Liver (tissue), 9 donors: ENCODE data around the gene PLXDC1. TPM values are rescaled to one million over a fixed set of nuclear protein-coding genes. Genes with fewer than 3 reads are reported as not detected.

Experiments
- DNase-seq: peaks from one replicate; pipeline ENCODE4 v3.0.0-alpha.2; 2017; ENCODE audit warnings: low spot score
- H3K27ac ChIP-seq, 2 donors: one replicate each; pipeline ENCODE4 v1.7.0; 2013; ENCODE audit warnings: inconsistent platforms in 2 of 2, low read length in 2 of 2, control low read depth in 1 of 2, low read depth in 1 of 2, mild to moderate bottlenecking in 1 of 2
- H3K27me3 ChIP-seq, 4 donors: one replicate each; pipeline versions ENCODE4 v1.6.1 to v1.7.0; 2013; ENCODE audit warnings: low read length in 3 of 4, inconsistent platforms in 1 of 4, mild to moderate bottlenecking in 1 of 4, moderate library complexity in 1 of 4; ENCODE audit not compliant: control insufficient read depth in 4 of 4, insufficient read depth in 4 of 4
- H3K36me3 ChIP-seq, 4 donors: one replicate each; pipeline versions ENCODE4 v1.6.1 to v1.7.0; 2013; ENCODE audit warnings: low read length in 3 of 4, mild to moderate bottlenecking in 3 of 4, low read depth in 1 of 4, moderate library complexity in 1 of 4; ENCODE audit not compliant: control insufficient read depth in 4 of 4, insufficient read depth in 3 of 4
- H3K4me1 ChIP-seq, 4 donors: one replicate each; pipeline versions ENCODE4 v1.6.1 to v1.7.0; 2013; ENCODE audit warnings: low read length in 3 of 4, mild to moderate bottlenecking in 3 of 4, moderate library complexity in 1 of 4; ENCODE audit not compliant: control insufficient read depth in 4 of 4, insufficient read depth in 4 of 4
- H3K4me3 ChIP-seq, 3 donors: one replicate each; pipeline versions ENCODE4 v1.6.1 to v1.7.0; 2013; ENCODE audit warnings: low read length in 3 of 3, control low read depth in 1 of 3, low read depth in 1 of 3, mild to moderate bottlenecking in 1 of 3
- H3K9ac ChIP-seq, 2 donors: one replicate each; pipeline ENCODE4 v1.7.0; 2013; ENCODE audit warnings: low read length in 2 of 2, mild to moderate bottlenecking in 2 of 2, moderate library complexity in 2 of 2, control low read depth in 1 of 2, low read depth in 1 of 2
- H3K9me3 ChIP-seq, 4 donors: one replicate each; pipeline versions ENCODE4 v1.6.1 to v1.7.0; 2013; ENCODE audit warnings: low read length in 3 of 4; ENCODE audit not compliant: control insufficient read depth in 4 of 4
- ATF3 ChIP-seq: IDR thresholded peaks from 2 replicates; pipeline ENCODE4 v1.6.1; 2016; ENCODE audit warnings: antibody characterized with exemption
- CTCF ChIP-seq: fragments of 150-350 bp; IDR thresholded peaks from 2 replicates; pipeline ENCODE4 v1.5.1; 2017; ENCODE audit warnings: improper control_type of control experiment, low read depth, low read length; ENCODE audit not compliant: missing input control
- EGR1 ChIP-seq, 2 donors: IDR thresholded peaks; 2 replicates each; pipeline ENCODE4 v1.6.1; 2016 to 2018; ENCODE audit warnings: antibody characterized with exemption in 2 of 2, low read depth in 2 of 2
- FOXA1 ChIP-seq: IDR thresholded peaks from 2 replicates; pipeline ENCODE4 v1.6.1; 2016; ENCODE audit warnings: antibody characterized with exemption
- FOXA2 ChIP-seq: IDR thresholded peaks from 2 replicates; pipeline ENCODE4 v1.6.1; 2016; ENCODE audit warnings: antibody characterized with exemption
- GABPA ChIP-seq, 2 donors: IDR thresholded peaks in 1 of 2; conservative IDR thresholded peaks in 1 of 2; 2 replicates each; pipeline ENCODE4 v1.6.1; 2016; ENCODE audit warnings: antibody characterized with exemption in 2 of 2, mild to moderate bottlenecking in 1 of 2, moderate library complexity in 1 of 2
- HNF4A ChIP-seq, 2 donors: conservative IDR thresholded peaks; 2 replicates each; pipeline ENCODE4 v1.6.1; 2016; ENCODE audit warnings: antibody characterized with exemption in 2 of 2, mild to moderate bottlenecking in 2 of 2
- HNF4G ChIP-seq: IDR thresholded peaks from 2 replicates; pipeline ENCODE4 v1.6.1; 2016; ENCODE audit warnings: antibody characterized with exemption
- JUND ChIP-seq, 2 donors: IDR thresholded peaks; 2 replicates each; pipeline ENCODE4 v1.6.1; 2016; ENCODE audit warnings: antibody characterized with exemption in 2 of 2
- MAX ChIP-seq: IDR thresholded peaks from 2 replicates; pipeline ENCODE4 v1.6.1; 2016; ENCODE audit warnings: antibody characterized with exemption
- NR2F2 ChIP-seq: IDR thresholded peaks from 2 replicates; pipeline ENCODE4 v1.6.1; 2016; ENCODE audit warnings: antibody characterized with exemption
- RAD21 ChIP-seq, 2 donors: IDR thresholded peaks; 2 replicates each; pipeline ENCODE4 v1.6.1; 2016; ENCODE audit warnings: antibody characterized with exemption in 2 of 2, mild to moderate bottlenecking in 2 of 2
- REST ChIP-seq: IDR thresholded peaks from 2 replicates; pipeline ENCODE4 v1.6.1; 2016; ENCODE audit warnings: antibody characterized with exemption, mild to moderate bottlenecking
- RXRA ChIP-seq, 2 donors: IDR thresholded peaks; 2 replicates each; pipeline ENCODE4 v1.6.1; 2017 to 2018; ENCODE audit warnings: antibody characterized with exemption in 2 of 2, mild to moderate bottlenecking in 1 of 2
- SP1 ChIP-seq: IDR thresholded peaks from 2 replicates; pipeline ENCODE4 v1.6.1; 2018; ENCODE audit warnings: antibody characterized with exemption, mild to moderate bottlenecking
- TAF1 ChIP-seq: conservative IDR thresholded peaks from 2 replicates; pipeline ENCODE4 v1.6.1; 2016; ENCODE audit warnings: antibody characterized with exemption, mild to moderate bottlenecking
- YY1 ChIP-seq: IDR thresholded peaks from 2 replicates; pipeline ENCODE4 v1.6.1; 2016; ENCODE audit warnings: antibody characterized with exemption, mild to moderate bottlenecking
- ZBTB33 ChIP-seq: IDR thresholded peaks from 2 replicates; pipeline ENCODE4 v1.6.1; 2016; ENCODE audit warnings: antibody characterized with exemption
- WGBS: extraction: QIAGEN DNeasy Blood & Tissue Kit; methylation state at CpG from one replicate; pipeline ENCODE4 v1.1.7; 2013; 5-methylcytosine and 5-hydroxymethylcytosine counted together
- polyA plus RNA-seq, 2 donors: library from polyadenylated mRNA; stranded (reverse) in 1 of 2; unstranded in 1 of 2; fragments of 200-250 nt in 1 of 2; fragments of >200 nt in 1 of 2; fragmentation: Nextera tagmentation in 1 of 2; extraction: Ambion mirVana in 1 of 2; gene quantifications; one replicate each; pipeline versions ENCODE4 v1.2.1 to v1.2.3, GENCODE V29; 2013 to 2015
- total RNA-seq, 2 donors: library from RNA; depleted of rRNA; stranded (reverse); fragments of >200 nt; gene quantifications; one replicate each; pipeline ENCODE4 v1.2.3, GENCODE V29; 2014
- donor health status: healthy.
- donor health status: healthy.
- donor health status: healthy.
- donor health status: healthy.
- donor health status: healthy.

Gene PLXDC1
- total and polyA plus RNA-seq, 4 donors = 0.14 to 0.84 (median 0.30) TPM

- no peak overlapping the region for H3K4me3 ChIP-seq
- H3K9ac ChIP-seq = no peak overlapping the region
- no peaks in the 10 kb centered on the region for H3K4me1 ChIP-seq
- no peak for DNase-seq
- H3K36me3 ChIP-seq = no peaks in the 10 kb centered on the region
- H3K27ac ChIP-seq = no peak overlapping the region
- H3K9me3 ChIP-seq = no peaks in the 10 kb centered on the region
- no peaks in the 10 kb centered on the region for H3K27me3 ChIP-seq
- 84% methylated on average over 1 of the region's 1 CpG for WGBS
- TF ChIP-seq ATF3 (no peak), HNF4A (conservative IDR thresholded peaks at IDR 0.05) (no peak), ZBTB33 (no peak), REST (no peak), FOXA2 (no peak), EGR1 (IDR thresholded peaks at IDR 0.05; ENCODE audit: low read depth in 2 of 2) (no peak), GABPA (IDR thresholded peaks at IDR 0.05 in 1 of 2, conservative IDR thresholded peaks at IDR 0.05 in 1 of 2) (no peak), RXRA (IDR thresholded peaks at IDR 0.05) (no peak), MAX (no peak), RAD21 (IDR thresholded peaks at IDR 0.05) (no peak), FOXA1 (no peak), YY1 (no peak), NR2F2 (no peak), SP1 (no peak), HNF4G (no peak), CTCF (no peak), TAF1 (no peak), JUND (IDR thresholded peaks at IDR 0.05) (no peak)
Observed at GRCh38 chr17:39073916-39074315, 77.5 kb downstream of the PLXDC1 start.

- 98% methylated on average over 3 of the region's 3 CpGs for WGBS
- Histone ChIP-seq H3K4me1 (no peaks in the 10 kb centered on the region), H3K4me3 (no peak overlapping the region), H3K27ac (no peak overlapping the region), H3K27me3 (no peaks in the 10 kb centered on the region), H3K9ac (no peak overlapping the region), H3K36me3 (no peaks in the 10 kb centered on the region), H3K9me3 (no peaks in the 10 kb centered on the region)
- DNase-seq = no peak
- TF ChIP-seq EGR1 (IDR thresholded peaks at IDR 0.05; ENCODE audit: low read depth in 2 of 2) = no peak
- no peak for TF ChIP-seq NR2F2
- no peak for TF ChIP-seq JUND (IDR thresholded peaks at IDR 0.05)
- TF ChIP-seq GABPA (IDR thresholded peaks at IDR 0.05 in 1 of 2, conservative IDR thresholded peaks at IDR 0.05 in 1 of 2) = no peak
- no peak for TF ChIP-seq CTCF
Observed at GRCh38 chr17:39073353-39073752, 78.1 kb downstream of the PLXDC1 start.
